ENCODE data around the gene WDR76.

DNA sequence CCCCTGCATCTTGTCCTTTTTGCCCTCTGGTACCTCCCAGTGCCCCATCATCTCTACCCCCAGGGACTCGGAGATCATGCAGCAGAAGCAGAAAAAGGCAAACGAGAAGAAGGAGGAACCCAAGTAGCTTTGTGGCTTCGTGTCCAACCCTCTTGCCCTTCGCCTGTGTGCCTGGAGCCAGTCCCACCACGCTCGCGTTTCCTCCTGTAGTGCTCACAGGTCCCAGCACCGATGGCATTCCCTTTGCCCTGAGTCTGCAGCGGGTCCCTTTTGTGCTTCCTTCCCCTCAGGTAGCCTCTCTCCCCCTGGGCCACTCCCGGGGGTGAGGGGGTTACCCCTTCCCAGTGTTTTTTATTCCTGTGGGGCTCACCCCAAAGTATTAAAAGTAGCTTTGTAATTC, 33.2 kb upstream of the WDR76 start:
- TF ChIP-seq, protein P1, sequence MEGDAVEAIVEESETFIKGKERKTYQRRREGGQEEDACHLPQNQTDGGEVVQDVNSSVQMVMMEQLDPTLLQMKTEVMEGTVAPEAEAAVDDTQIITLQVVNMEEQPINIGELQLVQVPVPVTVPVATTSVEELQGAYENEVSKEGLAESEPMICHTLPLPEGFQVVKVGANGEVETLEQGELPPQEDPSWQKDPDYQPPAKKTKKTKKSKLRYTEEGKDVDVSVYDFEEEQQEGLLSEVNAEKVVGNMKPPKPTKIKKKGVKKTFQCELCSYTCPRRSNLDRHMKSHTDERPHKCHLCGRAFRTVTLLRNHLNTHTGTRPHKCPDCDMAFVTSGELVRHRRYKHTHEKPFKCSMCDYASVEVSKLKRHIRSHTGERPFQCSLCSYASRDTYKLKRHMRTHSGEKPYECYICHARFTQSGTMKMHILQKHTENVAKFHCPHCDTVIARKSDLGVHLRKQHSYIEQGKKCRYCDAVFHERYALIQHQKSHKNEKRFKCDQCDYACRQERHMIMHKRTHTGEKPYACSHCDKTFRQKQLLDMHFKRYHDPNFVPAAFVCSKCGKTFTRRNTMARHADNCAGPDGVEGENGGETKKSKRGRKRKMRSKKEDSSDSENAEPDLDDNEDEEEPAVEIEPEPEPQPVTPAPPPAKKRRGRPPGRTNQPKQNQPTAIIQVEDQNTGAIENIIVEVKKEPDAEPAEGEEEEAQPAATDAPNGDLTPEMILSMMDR (conservative IDR thresholded peaks at IDR 0.05; ENCODE audit: low read length), result no peak
- no peak for TF ChIP-seq EZH2phosphoT487 (IDR thresholded peaks at IDR 0.05; ENCODE audit: borderline replicate concordance)
